Endodermal cell (in vitro differentiated cells): ENCODE measurements around the gene TAF15. TPM values are rescaled to one million over a fixed set of nuclear protein-coding genes. Genes with fewer than 3 reads are reported as not detected.
A peak's percentile ranks its signal among the peaks of the same experiment; 100 is the strongest.

ENCODE experiments used
- DNase-seq: peaks from one replicate; pipeline ENCODE4 v3.0.0-alpha.2; 2017
- H3K27ac ChIP-seq: 2 replicates; pipeline ENCODE4 v1.5.1; 2013; ENCODE audit warnings: mild to moderate bottlenecking, low read depth, low read length, moderate library complexity
- H3K27me3 ChIP-seq: 2 replicates; pipeline ENCODE4 v1.6.1; 2013; ENCODE audit warnings: mild to moderate bottlenecking, low read length, moderate library complexity; ENCODE audit not compliant: insufficient read depth, control insufficient read depth, poor library complexity, severe bottlenecking
- H3K36me3 ChIP-seq: 2 replicates; pipeline ENCODE4 v1.7.0; 2013; ENCODE audit warnings: mild to moderate bottlenecking, low read length, moderate library complexity; ENCODE audit not compliant: control insufficient read depth, insufficient read depth
- H3K4me1 ChIP-seq: one replicate; pipeline ENCODE4 v1.7.0; 2013; ENCODE audit warnings: low read length; ENCODE audit not compliant: control insufficient read depth, insufficient read depth
- H3K4me3 ChIP-seq: 2 replicates; pipeline ENCODE4 v1.5.1; 2013; ENCODE audit warnings: mild to moderate bottlenecking, low read length, moderate library complexity
- H3K9ac ChIP-seq: 2 replicates; pipeline ENCODE4 v1.6.1; 2013; ENCODE audit warnings: mild to moderate bottlenecking, low read length, moderate library complexity; ENCODE audit not compliant: poor library complexity, severe bottlenecking; ENCODE audit errors: extremely low read depth
- H3K9me3 ChIP-seq: 2 replicates; pipeline ENCODE4 v1.6.1; 2013; ENCODE audit warnings: mild to moderate bottlenecking, low read length, moderate library complexity; ENCODE audit not compliant: control insufficient read depth
- H3K27ac Mint-ChIP-seq: 2 replicates; pipeline ENCODE4 v1.8.0; 2020; ENCODE audit warnings: mixed read lengths
- H3K27me3 Mint-ChIP-seq: 2 replicates; pipeline ENCODE4 v1.8.0; 2021; ENCODE audit warnings: mild to moderate bottlenecking, mixed read lengths; ENCODE audit not compliant: insufficient read depth
- H3K36me3 Mint-ChIP-seq: 2 replicates; pipeline ENCODE4 v1.8.0; 2020; ENCODE audit warnings: low read depth, mixed read lengths
- H3K4me1 Mint-ChIP-seq: 2 replicates; pipeline ENCODE4 v1.8.0; 2020; ENCODE audit warnings: mixed read lengths
- H3K4me3 Mint-ChIP-seq: 2 replicates; pipeline ENCODE4 v1.8.0; 2020; ENCODE audit warnings: mild to moderate bottlenecking, moderate library complexity, mixed read lengths
- H3K9me3 Mint-ChIP-seq: 2 replicates; pipeline ENCODE4 v1.8.0; 2020; ENCODE audit warnings: mild to moderate bottlenecking, mixed read lengths
- WGBS, 2 experiments: methylation state at CpG; one replicate each; pipeline versions ENCODE4 v1.1.5 to v1.1.7; 2013; ENCODE audit warnings: missing lambda C conversion rate in 2 of 2, mixed read lengths in 1 of 2; ENCODE audit not compliant: insufficient coverage in 1 of 2, insufficient read length in 1 of 2; 5-methylcytosine and 5-hydroxymethylcytosine counted together
- total RNA-seq, 2 donors: library from RNA; stranded (reverse); fragmentation: NEBNext Ultra II Directional in 1 of 2; extraction: Animal tissue kit (Norgen Biotek cat#: 25700) in 1 of 2; gene quantifications; 2 replicates in 1 of 2; 3 replicates in 1 of 2; pipeline ENCODE4 v1.2.1, GENCODE V29; 2021
- TF ChIP-seq, protein P1 (sequence below): fragments of 200-600 bp; sonication (generic); conservative IDR thresholded peaks from 2 replicates; pipeline ENCODE4 v1.5.0; 2021; ENCODE audit warnings: antibody characterized with exemption, mild to moderate bottlenecking

TAF15 gene
- total RNA-seq, 2 donors from 2014 or later, result 230 to 247 TPM

GRCh38 chr17:35846055-35846809 is 36.9 kb downstream of the TAF15 start:
- H3K27ac Mint-ChIP-seq, result no peak overlapping the region

GRCh38 chr17:35847006-35847405 is 37.7 kb downstream of the TAF15 start:
- H3K4me3 ChIP-seq, result no peak overlapping the region
- Mint-ChIP-seq H3K36me3 (peaks cover 66% of the 10 kb centered on the region), H3K27me3 (no peaks in the 10 kb centered on the region), H3K4me3 (no peak overlapping the region), H3K4me1 (peaks cover 3% of the 10 kb centered on the region), H3K27ac (no peak overlapping the region), H3K9me3 (no peaks in the 10 kb centered on the region)
- H3K9ac ChIP-seq, result no peak overlapping the region
- H3K27ac ChIP-seq, result no peak overlapping the region
- DNase-seq, result no peak
- H3K27me3 ChIP-seq, result no peaks in the 10 kb centered on the region
- no peaks in the 10 kb centered on the region for H3K4me1 ChIP-seq
- TF ChIP-seq, protein P1, sequence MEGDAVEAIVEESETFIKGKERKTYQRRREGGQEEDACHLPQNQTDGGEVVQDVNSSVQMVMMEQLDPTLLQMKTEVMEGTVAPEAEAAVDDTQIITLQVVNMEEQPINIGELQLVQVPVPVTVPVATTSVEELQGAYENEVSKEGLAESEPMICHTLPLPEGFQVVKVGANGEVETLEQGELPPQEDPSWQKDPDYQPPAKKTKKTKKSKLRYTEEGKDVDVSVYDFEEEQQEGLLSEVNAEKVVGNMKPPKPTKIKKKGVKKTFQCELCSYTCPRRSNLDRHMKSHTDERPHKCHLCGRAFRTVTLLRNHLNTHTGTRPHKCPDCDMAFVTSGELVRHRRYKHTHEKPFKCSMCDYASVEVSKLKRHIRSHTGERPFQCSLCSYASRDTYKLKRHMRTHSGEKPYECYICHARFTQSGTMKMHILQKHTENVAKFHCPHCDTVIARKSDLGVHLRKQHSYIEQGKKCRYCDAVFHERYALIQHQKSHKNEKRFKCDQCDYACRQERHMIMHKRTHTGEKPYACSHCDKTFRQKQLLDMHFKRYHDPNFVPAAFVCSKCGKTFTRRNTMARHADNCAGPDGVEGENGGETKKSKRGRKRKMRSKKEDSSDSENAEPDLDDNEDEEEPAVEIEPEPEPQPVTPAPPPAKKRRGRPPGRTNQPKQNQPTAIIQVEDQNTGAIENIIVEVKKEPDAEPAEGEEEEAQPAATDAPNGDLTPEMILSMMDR, result no peak
- H3K9me3 ChIP-seq, result no peaks in the 10 kb centered on the region
- 80% methylated on average over 1 of the region's 2 CpGs; no CpG with 5 or more reads in 1 of the 2 experiments for WGBS, 2 experiments
- peaks cover 80% of the 10 kb centered on the region for H3K36me3 ChIP-seq

More at GRCh38 chr17:35846055-35846809, 36.9 kb downstream of the TAF15 start:
- no peaks in the 10 kb centered on the region for H3K9me3 Mint-ChIP-seq
- Histone ChIP-seq H3K27me3 (no peaks in the 10 kb centered on the region), H3K9ac (no peak overlapping the region), H3K9me3 (no peaks in the 10 kb centered on the region), H3K27ac (no peak overlapping the region), H3K4me3 (no peak overlapping the region), H3K4me1 (no peaks in the 10 kb centered on the region), H3K36me3 (peaks cover 84% of the 10 kb centered on the region)
- H3K4me1 Mint-ChIP-seq, result peaks cover 3% of the 10 kb centered on the region
- no peak overlapping the region for H3K4me3 Mint-ChIP-seq
- DNase-seq, result no peak
- H3K27me3 Mint-ChIP-seq, result no peaks in the 10 kb centered on the region
- TF ChIP-seq, protein P1, result no peak
- H3K36me3 Mint-ChIP-seq, result peaks cover 69% of the 10 kb centered on the region
- WGBS, 2 experiments, result 93% methylated on average over 3 of the region's 3 CpGs; no CpG with 5 or more reads in 1 of the 2 experiments

DNA sequence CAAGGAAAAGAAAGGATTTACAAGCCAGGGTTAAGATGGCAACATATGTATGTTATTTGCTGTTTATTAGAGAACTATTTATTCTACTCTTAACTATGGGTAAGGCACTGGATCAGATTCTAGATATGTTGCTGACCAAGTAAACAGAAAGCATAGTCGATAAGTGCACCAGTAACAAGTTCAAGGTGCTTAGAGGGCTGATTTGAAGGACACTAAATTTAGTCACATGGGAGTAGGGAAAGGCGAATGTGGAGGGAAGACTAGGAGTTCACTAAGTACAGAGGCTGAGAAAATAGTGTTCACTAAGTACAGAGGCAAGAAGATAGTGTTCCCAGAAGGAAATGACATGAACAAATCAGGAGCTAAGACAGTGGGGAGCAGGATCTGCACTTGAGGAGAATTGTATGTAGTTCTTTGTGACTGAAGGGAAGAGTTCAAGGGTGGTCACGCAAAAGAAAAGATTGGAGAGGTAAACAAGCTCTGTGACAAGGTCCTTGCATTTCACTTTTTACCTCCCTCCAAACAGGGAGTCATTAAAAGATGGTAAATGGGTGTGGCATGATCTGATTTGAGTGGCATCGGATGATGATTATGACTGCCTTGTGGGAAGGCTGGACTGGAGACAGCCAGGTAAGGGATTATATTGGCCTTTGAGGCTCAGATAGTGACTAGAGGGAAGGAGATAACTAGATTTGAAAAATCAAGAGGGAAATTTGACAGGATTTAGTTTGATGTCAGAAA is 38.5 kb downstream of the TAF15 start:
- TF ChIP-seq, protein P1, result no peak
- H3K27ac ChIP-seq, result peak overlapping the region; percentile 19
- no peak overlapping the region for H3K4me3 Mint-ChIP-seq
- no peaks in the 10 kb centered on the region for H3K9me3 Mint-ChIP-seq
- no peak overlapping the region for H3K4me3 ChIP-seq
- no peaks in the 10 kb centered on the region for H3K27me3 ChIP-seq
- H3K27ac Mint-ChIP-seq, result peak overlapping the region; percentile 2
- no peaks in the 10 kb centered on the region for H3K9me3 ChIP-seq
- H3K9ac ChIP-seq, result no peak overlapping the region
- H3K4me1 ChIP-seq, result no peaks in the 10 kb centered on the region
- H3K4me1 Mint-ChIP-seq, result peaks cover 3% of the 10 kb centered on the region
- no peak for DNase-seq
- H3K36me3 Mint-ChIP-seq, result peaks cover 62% of the 10 kb centered on the region
- WGBS, 2 experiments, result 94 to 100% methylated on average over 3 to 4 of the region's 4 CpGs
- no peaks in the 10 kb centered on the region for H3K27me3 Mint-ChIP-seq
- peaks cover 77% of the 10 kb centered on the region for H3K36me3 ChIP-seq
